Neural crest cell (in vitro differentiated cells): ENCODE results near the gene PDZRN4. TPM values are rescaled to one million over a fixed set of nuclear protein-coding genes. Genes with fewer than 3 reads are reported as not detected.
A peak's percentile ranks its signal among the peaks of the same experiment; 100 is the strongest.

Experiments used
- DNase-seq: peaks from one replicate; pipeline ENCODE4 v3.0.0; 2021; ENCODE audit warnings: low read depth, mixed read lengths, low spot score
- H3K27ac Mint-ChIP-seq: one replicate; pipeline ENCODE4 v1.8.0; 2021; ENCODE audit warnings: mild to moderate bottlenecking, mixed read lengths; ENCODE audit not compliant: unreplicated experiment
- H3K27me3 Mint-ChIP-seq: 2 replicates; pipeline ENCODE4 v1.8.0; 2021; ENCODE audit warnings: low read depth, mild to moderate bottlenecking, mixed read lengths
- H3K36me3 Mint-ChIP-seq: 2 replicates; pipeline ENCODE4 v1.8.0; 2021; ENCODE audit warnings: low read depth, mild to moderate bottlenecking, mixed read lengths
- H3K4me1 Mint-ChIP-seq: 2 replicates; pipeline ENCODE4 v1.8.0; 2021; ENCODE audit warnings: mixed read lengths
- H3K4me3 Mint-ChIP-seq: one replicate; pipeline ENCODE4 v1.8.0; 2021; ENCODE audit warnings: mild to moderate bottlenecking, mixed read lengths
- H3K9me3 Mint-ChIP-seq: 2 replicates; pipeline ENCODE4 v1.8.0; 2021; ENCODE audit warnings: mixed read lengths
- total RNA-seq: library from RNA; stranded (reverse); gene quantifications from 2 replicates; pipeline ENCODE4 v1.2.1, GENCODE V29; 2021
- TF ChIP-seq, protein P1 (sequence below): fragments of 200-600 bp; sonication (generic); conservative IDR thresholded peaks from 2 replicates; pipeline ENCODE4 v1.5.0; 2021; ENCODE audit warnings: antibody characterized with exemption, mild to moderate bottlenecking

Gene PDZRN4
- total RNA-seq, 1 donor from 2014 or later = 2.5 TPM

DNA sequence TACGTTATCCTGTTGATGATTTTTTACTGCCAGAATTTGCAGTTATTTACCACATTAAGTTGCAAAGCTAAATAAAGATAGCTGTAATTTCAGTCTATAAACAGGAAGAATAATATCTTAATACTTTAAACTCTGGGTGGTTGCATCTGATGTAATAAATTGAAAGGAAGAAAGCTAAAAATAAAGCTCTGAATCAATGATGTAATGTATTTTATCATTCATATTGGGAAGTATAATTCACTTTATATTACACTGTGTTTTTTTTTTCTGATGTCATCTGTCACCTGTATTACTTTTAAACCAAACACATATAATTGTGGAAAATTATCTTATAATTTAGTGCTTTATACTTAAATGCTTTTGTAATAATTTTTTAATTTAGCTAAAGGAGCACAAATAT is 37.1 kb downstream of the PDZRN4 start:
- H3K4me3 Mint-ChIP-seq = no peak overlapping the region
- no peaks in the 10 kb centered on the region for H3K27me3 Mint-ChIP-seq
- H3K36me3 Mint-ChIP-seq = no peaks in the 10 kb centered on the region
- TF ChIP-seq, protein P1, sequence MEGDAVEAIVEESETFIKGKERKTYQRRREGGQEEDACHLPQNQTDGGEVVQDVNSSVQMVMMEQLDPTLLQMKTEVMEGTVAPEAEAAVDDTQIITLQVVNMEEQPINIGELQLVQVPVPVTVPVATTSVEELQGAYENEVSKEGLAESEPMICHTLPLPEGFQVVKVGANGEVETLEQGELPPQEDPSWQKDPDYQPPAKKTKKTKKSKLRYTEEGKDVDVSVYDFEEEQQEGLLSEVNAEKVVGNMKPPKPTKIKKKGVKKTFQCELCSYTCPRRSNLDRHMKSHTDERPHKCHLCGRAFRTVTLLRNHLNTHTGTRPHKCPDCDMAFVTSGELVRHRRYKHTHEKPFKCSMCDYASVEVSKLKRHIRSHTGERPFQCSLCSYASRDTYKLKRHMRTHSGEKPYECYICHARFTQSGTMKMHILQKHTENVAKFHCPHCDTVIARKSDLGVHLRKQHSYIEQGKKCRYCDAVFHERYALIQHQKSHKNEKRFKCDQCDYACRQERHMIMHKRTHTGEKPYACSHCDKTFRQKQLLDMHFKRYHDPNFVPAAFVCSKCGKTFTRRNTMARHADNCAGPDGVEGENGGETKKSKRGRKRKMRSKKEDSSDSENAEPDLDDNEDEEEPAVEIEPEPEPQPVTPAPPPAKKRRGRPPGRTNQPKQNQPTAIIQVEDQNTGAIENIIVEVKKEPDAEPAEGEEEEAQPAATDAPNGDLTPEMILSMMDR = no peak
- H3K9me3 Mint-ChIP-seq = no peaks in the 10 kb centered on the region
- no peak overlapping the region for H3K27ac Mint-ChIP-seq
- no peak for DNase-seq
- peaks cover 38% of the 10 kb centered on the region for H3K4me1 Mint-ChIP-seq

DNA sequence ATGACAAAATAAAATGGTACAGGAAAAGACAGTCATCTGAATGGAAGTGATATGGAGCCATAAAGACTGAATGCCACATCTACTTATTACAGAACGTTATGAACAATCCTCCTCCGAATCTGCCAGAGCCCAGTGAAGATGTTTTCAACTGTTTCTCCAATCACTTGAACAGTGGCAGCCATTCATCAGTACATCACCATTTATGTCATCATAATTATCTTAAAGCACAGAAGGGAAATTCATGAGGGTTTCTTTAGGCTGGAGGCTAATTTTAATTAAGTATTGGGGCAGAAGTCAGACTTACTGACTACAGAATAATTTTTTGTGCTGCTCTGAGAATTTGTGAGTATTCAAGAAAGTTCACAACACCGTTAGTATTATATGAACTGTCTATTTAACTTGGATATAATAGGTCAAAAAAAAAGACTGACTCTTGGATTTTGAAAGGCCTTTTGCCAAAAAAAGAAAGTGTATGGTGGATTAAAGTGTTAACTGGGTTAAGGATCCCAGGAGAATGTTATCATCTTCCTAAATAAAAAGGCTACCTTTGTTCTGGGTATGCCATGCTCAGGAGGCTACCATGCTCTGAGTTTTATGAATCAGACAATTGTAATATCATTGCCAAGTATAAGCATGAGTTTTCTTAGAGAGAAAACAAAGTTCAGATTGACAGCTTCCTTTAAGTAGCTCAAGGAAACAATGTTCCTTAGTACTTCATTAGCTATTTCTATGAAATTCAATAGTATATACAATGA is 40.1 kb downstream of the PDZRN4 start:
- TF ChIP-seq, protein P1 = no peak
- Mint-ChIP-seq H3K27me3 (no peaks in the 10 kb centered on the region), H3K4me3 (peak overlapping the region; percentile 72), H3K36me3 (no peaks in the 10 kb centered on the region), H3K4me1 (peaks cover 49% of the 10 kb centered on the region), H3K27ac (peak overlapping the region; percentile 89), H3K9me3 (no peaks in the 10 kb centered on the region)
- DNase-seq = no peak

DNA sequence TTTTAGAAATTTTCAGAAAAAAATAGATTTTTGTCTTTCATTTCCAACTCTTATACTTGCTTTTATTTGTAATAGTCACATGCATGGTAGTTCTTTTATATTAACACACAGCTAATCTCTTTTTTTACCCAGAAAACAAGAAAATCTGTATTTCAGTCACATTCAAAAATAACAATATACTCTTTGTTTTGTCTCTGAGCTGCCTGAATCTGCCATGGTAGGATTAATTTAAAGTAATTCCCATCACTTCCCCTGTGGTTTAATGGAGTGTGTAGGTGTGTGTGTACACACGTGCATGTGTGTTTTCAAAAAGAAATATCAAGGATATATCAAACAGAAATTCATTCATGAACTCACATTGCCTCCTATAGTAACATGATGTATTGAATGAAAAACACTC is 42.6 kb downstream of the PDZRN4 start:
- Mint-ChIP-seq H3K36me3 (no peaks in the 10 kb centered on the region), H3K4me3 (no peak overlapping the region), H3K27ac (no peak overlapping the region), H3K9me3 (no peaks in the 10 kb centered on the region), H3K4me1 (peaks cover 56% of the 10 kb centered on the region), H3K27me3 (no peaks in the 10 kb centered on the region)
- TF ChIP-seq, protein P1 = no peak
- DNase-seq = no peak

DNA sequence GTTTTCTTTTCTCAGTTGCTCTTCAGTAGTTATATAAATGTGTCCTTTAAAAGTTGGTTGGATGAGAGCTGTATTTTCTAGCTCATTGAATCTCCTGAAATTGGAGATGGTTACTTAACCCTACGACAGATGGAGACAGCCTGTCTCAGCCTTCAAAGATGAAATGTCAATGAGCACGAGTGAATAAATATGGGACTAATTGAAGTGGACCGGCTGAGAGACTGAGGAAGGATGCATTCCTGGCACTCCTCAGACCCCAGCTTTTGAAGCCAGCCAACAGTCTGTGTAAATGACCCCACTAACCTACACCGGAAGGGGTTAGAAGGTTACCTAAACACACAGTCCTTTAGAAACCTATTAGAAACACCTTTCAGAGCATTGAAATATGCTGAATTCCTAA is 46.6 kb downstream of the PDZRN4 start:
- Mint-ChIP-seq H3K4me3 (no peak overlapping the region), H3K27me3 (no peaks in the 10 kb centered on the region), H3K36me3 (no peaks in the 10 kb centered on the region), H3K9me3 (no peaks in the 10 kb centered on the region), H3K4me1 (peaks cover 33% of the 10 kb centered on the region), H3K27ac (no peak overlapping the region)
- TF ChIP-seq, protein P1 = no peak
- no peak for DNase-seq

DNA sequence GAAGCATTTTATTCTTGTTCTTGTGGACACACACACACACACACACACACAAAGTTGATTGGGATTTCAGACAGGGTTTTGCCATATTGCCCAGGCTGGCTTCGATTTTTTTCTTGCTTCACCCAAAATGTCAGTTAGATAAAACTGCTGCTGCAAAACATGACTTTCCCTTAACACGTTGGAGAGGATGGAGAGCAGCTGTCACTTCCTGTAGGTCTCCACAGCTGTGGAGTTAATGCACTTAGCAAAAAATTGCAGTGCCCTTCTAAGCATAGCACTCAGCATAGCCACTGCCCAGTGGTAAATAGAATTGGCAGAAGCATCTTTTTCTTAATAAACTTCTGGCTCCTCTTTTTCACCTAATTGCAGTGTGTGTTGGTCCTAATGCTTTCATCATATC is 54.5 kb downstream of the PDZRN4 start:
- TF ChIP-seq, protein P1 = no peak
- DNase-seq = no peak
- H3K27ac Mint-ChIP-seq = no peak overlapping the region
- H3K4me3 Mint-ChIP-seq = no peak overlapping the region
- no peaks in the 10 kb centered on the region for H3K9me3 Mint-ChIP-seq
- H3K36me3 Mint-ChIP-seq = no peaks in the 10 kb centered on the region
- no peaks in the 10 kb centered on the region for H3K4me1 Mint-ChIP-seq
- no peaks in the 10 kb centered on the region for H3K27me3 Mint-ChIP-seq
